Suppressor macrophage (primary cell): ENCODE results near the gene OR6K6.

ENCODE experiments used
- DNase-seq, 4 experiments: peaks; one replicate each; pipeline ENCODE4 v3.0.0-alpha.2; 2020 to 2022
- total RNA-seq, 17 experiments: gene quantifications; one replicate each; lab custom pipeline; 2026; ENCODE audit warnings: mixed read lengths in 6 of 17, inconsistent platforms in 3 of 17; lab: John Stamatoyannopoulos, UW

OR6K6 gene
- 0 to 0.44 (median 0) reads per million in 17 experiments for total RNA-seq

DNA sequence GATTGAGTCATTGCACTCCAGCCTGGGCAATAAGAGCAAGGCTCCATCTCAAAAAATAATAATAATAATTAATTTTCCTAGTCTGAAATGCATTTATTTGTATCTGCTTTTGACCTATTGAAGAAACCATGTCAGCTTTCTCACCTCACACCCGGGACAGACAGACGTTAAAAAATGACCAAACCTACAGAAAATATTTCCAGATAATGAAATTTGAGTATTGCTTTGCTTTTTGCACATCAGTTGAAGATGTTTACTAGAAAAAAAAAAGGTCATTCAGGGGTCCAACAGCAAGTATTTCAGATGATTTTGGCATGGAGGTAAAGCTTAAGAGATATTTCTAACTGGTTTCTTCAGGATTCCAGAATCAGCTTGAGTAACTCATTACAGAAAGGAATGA lies at the start of gene OR6K6:
Gene OR6K6, plus strand, starts transcription at position 301 of the 400 bp plus-strand sequence. CDS start 168 bp downstream, outside the sequence.
- no peak for DNase-seq

GRCh38 chr1:158706096-158706495 lies 48.4 kb upstream of the OR6K6 start:
- DNase-seq, result no peak

DNA sequence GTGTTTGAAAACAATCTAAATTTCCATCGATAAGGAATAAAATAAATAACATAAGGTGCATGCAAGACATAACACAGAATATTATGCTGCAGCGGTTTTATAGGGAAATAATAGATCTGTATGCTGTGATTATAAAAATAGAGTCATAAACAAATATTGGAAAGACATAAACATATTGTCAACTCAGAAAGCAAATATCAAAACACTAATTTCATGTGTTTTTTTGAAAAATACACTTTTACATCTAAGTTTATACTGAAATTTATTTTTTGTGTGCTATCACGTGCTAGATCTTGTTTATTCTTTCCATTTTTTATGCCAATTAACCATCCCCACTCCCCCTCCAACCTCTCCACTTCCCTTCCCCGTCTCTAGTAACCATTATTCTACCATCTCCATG lies 43.4 kb upstream of the OR6K6 start:
- DNase-seq, result no peak

GRCh38 chr1:158714754-158715153 lies 39.8 kb upstream of the OR6K6 start:
- DNase-seq, result no peak

- DNase-seq, result peak in 2 of 4 experiments; percentile 10 to 20
Observed at GRCh38 chr1:158716335-158716734, 38.2 kb upstream of the OR6K6 start.

DNA sequence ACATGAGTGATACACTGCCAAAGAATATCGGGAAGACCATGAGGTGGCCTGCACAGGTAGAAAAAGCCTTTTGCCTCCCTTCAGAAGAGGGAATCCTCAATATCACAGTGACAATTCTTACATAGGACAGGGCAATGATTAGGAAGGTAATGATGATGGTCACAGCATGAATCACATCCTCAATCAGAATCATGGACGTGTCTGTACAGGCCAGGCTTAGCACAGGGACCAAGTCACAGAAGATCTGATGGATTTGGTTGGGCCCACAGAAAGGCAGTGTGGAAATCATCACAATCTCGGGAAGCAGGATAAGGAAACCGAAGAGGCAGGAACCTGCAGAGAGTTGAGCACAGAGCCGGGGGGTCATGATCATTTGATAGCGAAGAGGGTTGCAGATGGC lies 37.2 kb upstream of the OR6K6 start:
- no peak for DNase-seq

GRCh38 chr1:158719664-158720063 lies 34.9 kb upstream of the OR6K6 start:
- DNase-seq, result no peak

GRCh38 chr1:158720620-158721019 lies 33.9 kb upstream of the OR6K6 start, which contains the start of gene OR6K3:
TSS of gene OR6K3 (minus strand) at chr1:158720720. CDS start at chr1:158718115, 2,605 bp downstream.
- DNase-seq, result no peak

DNA sequence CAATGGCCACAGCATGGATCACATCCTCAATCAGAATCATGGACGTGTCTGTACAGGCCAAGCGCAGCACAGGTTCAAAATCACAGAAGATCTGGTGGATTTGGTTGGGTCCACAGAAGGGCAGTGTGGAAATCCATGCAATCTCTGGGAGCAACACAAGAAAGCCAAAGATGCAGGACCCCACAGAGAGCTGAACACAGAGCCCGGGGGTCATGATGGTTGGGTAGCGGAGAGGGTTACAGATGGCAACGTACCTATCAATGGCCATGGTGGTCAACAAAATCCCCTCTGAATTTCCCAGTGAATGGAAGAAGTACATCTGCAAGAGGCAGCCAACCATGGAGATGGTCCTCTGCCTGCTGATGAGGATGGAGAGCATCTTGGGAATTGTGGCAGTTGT lies 30.1 kb upstream of the OR6K6 start:
- no peak for DNase-seq

- DNase-seq, result no peak
Observed at GRCh38 chr1:158728510-158729225, 25.9 kb upstream of the OR6K6 start.

- no peak for DNase-seq
Observed at GRCh38 chr1:158730453-158730852, 24.1 kb upstream of the OR6K6 start.

- no peak for DNase-seq
Observed at GRCh38 chr1:158731707-158732106, 22.8 kb upstream of the OR6K6 start.

GRCh38 chr1:158732524-158732923 lies 22.0 kb upstream of the OR6K6 start:
- no peak for DNase-seq

DNA sequence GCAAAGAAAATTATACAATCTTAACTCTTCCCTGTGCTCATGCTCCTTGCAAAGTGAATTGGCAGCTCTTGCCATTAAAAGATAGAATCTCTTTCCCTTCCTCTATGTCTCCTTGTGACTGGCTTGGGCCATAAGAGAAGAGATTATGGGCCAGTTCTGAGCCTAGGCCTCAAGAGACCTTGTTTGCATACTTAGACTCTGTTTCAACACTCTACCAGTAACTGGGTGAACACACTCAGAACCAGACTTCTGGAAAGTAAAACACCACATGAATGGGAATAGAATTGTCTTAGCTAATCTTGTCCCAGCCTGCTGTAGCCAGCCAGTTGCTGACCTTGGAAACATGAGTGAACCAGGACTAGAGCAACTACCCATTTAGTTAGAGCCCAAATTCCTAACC lies 18.7 kb upstream of the OR6K6 start:
- DNase-seq, result no peak

DNA sequence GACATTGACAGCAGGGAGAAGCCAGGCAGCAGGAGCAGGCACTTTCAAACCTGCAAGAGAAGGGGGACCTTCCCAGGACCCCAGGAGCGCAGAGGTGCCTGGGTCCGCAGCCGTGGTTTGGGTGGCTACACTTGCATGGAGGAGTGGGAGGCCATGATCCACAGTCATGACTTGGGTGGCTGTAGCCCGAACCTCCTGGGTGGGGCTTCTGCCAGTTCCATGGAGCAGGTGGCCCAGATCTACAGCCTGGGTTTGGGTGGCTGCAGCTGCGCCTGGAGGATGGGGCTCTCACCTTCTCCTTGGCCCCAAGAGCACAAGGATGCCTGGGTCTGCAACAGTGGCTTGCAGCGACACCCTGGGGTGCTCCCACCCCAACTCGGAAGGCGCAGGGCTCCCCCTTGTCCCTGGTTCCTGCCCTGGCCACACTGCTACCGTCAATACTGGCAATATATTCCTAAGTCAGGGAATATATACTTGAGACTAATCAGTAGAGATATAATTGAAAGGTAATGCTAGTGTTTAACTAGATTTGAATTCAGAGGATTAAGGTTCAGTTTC lies 2.3 kb upstream of the OR6K6 start:
- DNase-seq, result no peak

GRCh38 chr1:158771950-158772866 lies 17.7 kb downstream of the OR6K6 start, which contains the start of gene OR6N1:
TSS of gene OR6N1 (minus strand) at chr1:158772195. CDS start at chr1:158766682, 5,513 bp downstream.
- peak in 1 of 4 experiments; percentile 19 for DNase-seq

GRCh38 chr1:158781104-158781503 lies 26.6 kb downstream of the OR6K6 start, which contains the start of gene OR6N2:
TSS of gene OR6N2 (minus strand) at chr1:158781204. CDS start at chr1:158777635, 3,569 bp downstream.
- DNase-seq, result no peak

DNA sequence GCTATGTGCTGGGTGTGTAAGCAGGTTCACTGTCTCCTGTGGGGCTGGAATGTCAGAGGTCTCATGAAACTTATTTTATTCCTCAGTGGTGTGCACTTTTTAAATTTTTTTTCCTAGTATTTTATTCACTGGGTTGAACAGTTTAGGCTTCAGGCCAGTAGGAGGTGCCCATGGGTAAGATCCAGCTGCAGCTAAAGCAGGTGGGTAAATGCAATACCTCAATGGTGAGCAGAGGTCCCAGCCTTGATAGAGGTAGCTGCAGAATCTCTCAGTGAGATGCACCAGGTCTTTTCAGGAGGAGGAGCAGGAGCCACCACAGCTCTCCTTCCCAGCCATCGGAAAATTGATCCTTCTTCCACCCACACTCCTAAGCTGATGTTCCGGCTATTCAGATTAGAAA lies 39.1 kb downstream of the OR6K6 start:
- peak; percentile 32 to 53 (median 48) for DNase-seq

- no peak for DNase-seq
Observed at GRCh38 chr1:158794247-158794646, 39.7 kb downstream of the OR6K6 start.

DNA sequence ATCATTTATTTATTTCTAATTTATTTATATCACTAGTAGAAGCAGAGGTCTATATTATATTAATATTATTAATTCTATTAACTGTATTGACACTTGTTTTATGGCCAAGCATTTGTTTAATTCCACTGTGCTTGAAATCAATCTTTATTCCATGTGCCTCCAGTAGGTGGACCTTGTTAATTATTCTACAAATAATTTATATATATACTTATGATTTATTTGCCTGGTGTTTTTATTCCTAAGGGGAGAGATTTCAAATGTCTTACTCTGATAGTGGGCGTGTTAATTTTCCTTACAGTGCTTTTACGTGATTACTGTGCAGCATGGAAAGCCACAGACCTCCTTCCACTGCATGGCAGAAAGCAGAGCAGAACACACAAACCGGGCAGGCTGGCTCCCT lies 44.0 kb downstream of the OR6K6 start:
- peak in 1 of 4 experiments; percentile 31 for DNase-seq

GRCh38 chr1:158799689-158800088 lies 45.2 kb downstream of the OR6K6 start:
- DNase-seq, result peak; percentile 33 to 75 (median 64)

GRCh38 chr1:158800526-158800925 lies 46.0 kb downstream of the OR6K6 start:
- peak in 2 of 4 experiments; percentile 38 to 47 for DNase-seq

- peak in 2 of 4 experiments; percentile 31 to 50 for DNase-seq
Observed at GRCh38 chr1:158801396-158801795, 46.9 kb downstream of the OR6K6 start.
